AG08395 (cell line): ENCODE measurements around the gene NFKBIA.
"Not testable (repeated sequence)": the region's sequence is repeated elsewhere in the genome, so short reads cannot be mapped to it uniquely, and the experiment has no call there.

ENCODE experiments used
- DNase-seq: peaks from one replicate; pipeline ENCODE4 v3.0.0; 2012; ENCODE audit warnings: mixed read lengths, low spot score

Gene NFKBIA

GRCh38 chr14:35390577-35391387, 13.8 kb downstream of the NFKBIA start:
- DNase-seq, result no peak

DNA sequence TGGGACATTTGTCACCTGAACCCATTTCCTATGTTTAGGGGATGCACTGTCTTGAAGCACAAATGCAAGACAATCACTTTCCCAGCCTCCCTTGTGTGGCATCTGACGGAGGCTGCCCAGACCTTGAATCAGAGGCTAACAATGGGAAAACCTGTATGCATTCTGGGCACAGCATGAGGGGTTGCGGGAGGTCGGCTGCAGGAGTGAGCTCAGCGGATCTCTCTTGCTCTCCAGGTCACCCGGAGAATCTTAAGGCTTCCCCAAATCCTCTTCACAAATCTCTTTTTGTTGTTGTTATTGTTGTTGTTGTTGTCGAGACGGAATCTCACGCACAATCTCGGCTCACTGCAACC, 15.3 kb downstream of the NFKBIA start:
- DNase-seq, result no peak

- DNase-seq, result no peak
Observed at GRCh38 chr14:35388656-35389314, 15.8 kb downstream of the NFKBIA start.

GRCh38 chr14:35387713-35388579, 16.6 kb downstream of the NFKBIA start:
- DNase-seq, result no peak

GRCh38 chr14:35387219-35387618, 17.3 kb downstream of the NFKBIA start:
- DNase-seq, result no peak

- DNase-seq, result no peak
Observed at GRCh38 chr14:35386673-35387125, 17.9 kb downstream of the NFKBIA start.

- DNase-seq, result peak; percentile 91
Observed at GRCh38 chr14:35385042-35385839, 19.3 kb downstream of the NFKBIA start.

DNA sequence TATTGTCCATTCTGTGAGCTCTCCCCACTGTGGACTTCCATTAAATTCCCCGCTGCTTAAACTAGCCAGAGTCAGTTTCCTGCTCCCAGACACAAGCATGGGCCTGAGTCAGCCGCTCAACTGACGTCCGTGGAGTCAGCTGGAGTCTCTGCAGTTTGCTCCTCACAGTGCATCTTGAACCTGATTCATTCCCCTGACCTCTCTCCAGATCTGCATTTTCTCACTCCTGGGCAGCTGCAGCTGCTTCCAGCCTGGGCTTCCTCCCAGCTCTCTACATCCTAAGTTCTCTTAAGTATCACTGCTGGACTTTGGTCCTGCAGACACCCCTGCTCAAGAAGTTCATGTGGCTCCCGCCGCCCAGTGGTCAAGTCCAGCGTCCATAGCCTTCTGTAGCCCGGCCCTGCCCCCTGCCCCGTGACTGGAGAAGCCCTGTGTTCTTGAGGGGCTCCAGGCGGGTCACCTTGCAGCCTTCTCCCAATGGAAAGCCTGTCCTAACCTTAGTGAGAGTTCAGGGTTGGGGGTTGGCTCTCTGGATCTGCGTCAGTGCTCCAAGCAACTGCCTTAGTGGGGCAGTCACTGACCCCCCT, 20.0 kb downstream of the NFKBIA start:
- peak; percentile 91 for DNase-seq

DNA sequence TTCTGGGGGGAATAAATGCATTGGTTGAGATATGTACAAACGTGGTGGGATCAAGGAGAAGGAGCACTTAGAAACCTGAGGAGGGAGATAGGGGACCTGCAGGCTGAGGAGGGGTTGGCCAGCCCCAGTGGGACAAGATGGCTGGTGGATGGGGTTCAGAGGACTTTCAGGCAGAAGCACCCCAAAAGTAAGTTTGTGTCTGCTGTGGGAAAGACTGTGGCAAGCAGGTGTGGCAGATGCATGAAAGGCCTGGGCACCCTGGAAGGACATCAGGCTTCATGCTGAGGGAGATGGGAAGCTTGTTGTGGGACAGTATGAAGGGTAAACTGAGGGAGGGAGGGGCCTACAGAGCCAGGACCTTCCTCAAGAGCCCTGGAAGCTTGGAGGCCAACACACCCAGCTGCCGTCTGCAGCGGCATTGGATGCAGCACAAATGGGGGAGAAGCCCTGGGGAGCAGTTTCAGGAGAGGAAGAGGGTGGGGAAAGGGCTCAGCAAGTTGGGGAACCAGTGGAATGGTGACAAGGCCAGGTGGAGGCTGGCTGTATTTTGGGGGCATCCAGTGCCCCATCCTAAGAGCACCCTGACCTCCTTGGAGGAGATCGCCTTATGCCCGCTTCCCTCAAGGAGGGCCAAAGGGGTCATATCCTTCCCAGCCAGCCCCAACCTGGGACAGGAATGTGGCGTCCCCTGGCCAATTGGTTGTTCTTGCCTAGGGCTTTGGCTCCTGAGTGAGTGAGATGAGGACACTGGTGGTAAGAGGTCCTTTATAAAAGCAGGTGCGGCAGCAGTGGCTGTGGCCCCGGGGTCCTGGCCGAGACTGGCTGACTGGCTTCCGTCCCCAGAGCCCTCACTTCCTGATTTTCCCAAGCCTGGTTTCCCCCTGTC, 20.7 kb downstream of the NFKBIA start:
- no peak for DNase-seq

DNA sequence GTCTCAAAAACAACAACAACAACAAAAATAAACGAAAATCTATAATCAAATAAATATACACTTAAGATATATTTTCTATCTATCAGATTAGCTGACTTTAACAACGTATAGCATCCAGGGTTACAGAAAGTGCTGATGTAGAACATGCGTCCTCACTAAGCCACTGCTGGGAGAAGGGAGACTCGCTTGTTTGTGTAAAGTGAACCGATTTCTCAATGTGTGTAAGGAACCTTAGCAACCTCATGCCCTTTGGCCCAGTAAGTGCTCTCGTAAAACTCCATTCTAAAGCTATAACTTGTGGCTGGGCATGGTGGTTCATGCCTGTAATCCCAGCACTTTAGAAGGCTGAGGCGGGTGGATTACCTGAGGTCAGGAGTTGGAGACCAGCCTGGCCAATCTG, 23.8 kb downstream of the NFKBIA start:
- no peak for DNase-seq

GRCh38 chr14:35379234-35379933, 25.2 kb downstream of the NFKBIA start:
- DNase-seq, result not testable (repeated sequence)

- DNase-seq, result no peak
Observed at GRCh38 chr14:35378425-35379233, 25.9 kb downstream of the NFKBIA start.

GRCh38 chr14:35375558-35376025, 29.0 kb downstream of the NFKBIA start:
- no peak for DNase-seq

DNA sequence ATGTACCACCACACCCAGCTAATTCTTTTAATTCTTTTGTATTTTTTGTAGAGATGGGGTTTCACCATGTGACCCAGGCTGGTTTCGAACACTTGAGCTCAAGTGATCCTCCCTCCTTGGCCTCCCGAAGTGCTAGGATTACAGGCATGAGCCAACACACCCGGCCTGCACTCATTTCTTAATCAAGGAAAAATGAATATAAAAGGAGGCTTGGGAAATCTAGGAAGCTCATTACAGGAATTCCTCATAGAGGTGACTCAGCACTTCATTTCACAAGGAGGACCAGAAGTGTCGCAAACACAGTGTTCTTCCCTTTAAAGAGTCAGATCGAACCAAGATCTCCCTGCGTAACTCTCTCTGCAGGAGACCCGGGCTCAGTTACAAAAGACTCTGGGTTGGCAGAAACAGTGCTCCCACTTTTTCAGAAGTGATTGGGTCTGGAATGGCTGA, 30.3 kb downstream of the NFKBIA start:
- peak; percentile 90 for DNase-seq

- DNase-seq, result not testable (repeated sequence)
Observed at GRCh38 chr14:35373208-35373607, 31.3 kb downstream of the NFKBIA start.

DNA sequence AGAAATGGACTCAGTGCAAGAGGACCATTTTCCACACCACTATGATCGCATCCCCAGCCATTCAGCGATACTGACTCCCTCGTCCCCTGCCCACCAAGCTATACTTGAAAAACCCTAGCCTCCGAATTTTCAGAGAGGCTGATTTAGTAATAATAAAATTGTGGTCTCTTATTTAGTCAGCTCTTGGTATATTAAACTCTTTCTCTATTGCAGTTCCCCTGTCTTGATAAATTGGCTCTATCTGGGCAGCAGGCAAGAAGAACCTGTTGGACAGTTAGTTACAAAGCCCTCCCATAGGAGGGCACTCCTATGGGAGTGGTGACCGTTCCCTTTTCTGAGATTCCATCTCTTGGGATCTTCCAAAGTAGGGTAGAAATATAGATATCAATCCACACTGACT, 33.6 kb downstream of the NFKBIA start:
- no peak for DNase-seq

DNA sequence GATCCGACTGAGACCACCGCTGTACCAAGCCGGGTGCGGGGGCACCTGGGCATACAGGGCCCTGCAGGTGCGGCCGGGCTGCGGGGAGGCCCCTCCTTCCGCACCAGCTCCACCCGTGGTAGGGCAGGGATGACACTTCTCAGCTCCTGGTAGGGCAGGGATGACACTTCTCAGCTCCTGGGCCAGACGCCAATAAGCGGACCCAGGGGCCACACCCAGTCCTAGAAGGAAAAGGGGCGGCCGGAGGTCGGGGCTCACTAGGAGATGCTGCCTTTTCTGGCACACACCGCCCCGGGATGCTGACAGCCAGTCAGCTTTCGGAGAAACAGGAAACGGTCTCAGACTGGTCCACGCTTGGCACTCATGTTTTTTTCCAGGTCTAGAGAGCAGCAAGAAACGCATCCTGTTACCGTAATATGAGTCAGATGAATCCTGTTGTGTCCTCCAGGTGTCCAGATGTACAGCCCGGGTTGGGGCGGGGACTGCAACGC, 34.8 kb downstream of the NFKBIA start:
- DNase-seq, result no peak
